ENCODE results near the gene CHRD.
"Not testable (repeated sequence)": the region's sequence is repeated elsewhere in the genome, so short reads cannot be mapped to it uniquely, and the experiment has no call there.

CHRD gene

DNA sequence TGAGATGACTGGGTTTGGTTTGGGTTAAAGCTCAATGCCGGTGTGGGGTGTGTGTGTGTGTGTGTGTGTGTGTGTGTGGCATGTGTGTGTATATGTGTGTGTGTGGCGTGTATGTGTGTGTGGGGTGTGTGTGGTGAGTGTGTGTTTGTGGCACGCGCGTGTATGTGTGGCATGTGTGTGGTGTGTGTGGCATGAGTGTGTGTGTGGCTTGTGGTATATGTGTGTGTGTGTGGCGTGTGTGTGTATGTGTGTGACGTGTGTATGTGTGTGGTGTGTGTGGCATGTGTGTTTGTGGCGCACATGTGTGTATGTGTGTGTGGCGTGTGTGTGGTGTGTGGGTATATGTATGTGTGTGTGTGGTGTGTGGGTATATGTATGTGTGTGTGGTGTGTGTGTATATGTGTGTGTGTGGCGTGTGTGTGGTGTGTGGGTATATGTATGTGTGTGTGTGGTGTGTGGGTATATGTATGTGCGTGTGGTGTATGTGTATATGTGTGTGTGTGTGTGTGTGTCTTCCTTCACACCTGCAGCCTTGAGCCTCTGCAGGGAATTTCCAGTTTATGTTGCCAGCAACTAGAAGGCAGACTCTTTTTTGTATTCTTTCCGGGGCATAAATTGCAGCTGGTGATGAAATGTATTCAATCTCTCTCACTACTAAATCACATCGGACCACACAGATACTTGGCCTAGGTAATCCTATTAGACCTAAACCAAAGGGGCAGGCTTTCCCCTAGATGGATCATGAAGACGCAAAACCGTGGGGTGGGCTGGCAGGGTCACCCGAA, 34.8 kb downstream of the CHRD start:
- no peak for DNase-seq (ENCODE audit: low read depth in 2 of 2)

DNA sequence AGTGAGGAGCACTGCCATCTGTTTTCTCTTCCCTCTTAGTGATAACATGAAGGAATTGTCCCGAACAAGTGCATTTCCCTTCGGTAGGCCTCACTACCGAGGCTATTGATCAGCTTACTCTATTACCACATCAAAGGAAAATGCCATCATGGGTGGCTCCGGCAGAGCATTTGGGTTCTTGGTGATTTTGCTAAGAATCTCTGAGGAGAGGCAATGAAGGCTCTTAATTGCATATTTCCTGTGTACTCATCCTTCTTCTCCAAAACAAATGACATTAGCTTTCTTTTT, 35.3 kb downstream of the CHRD start:
- no peak for DNase-seq (ENCODE audit: low read depth in 2 of 2)

DNA sequence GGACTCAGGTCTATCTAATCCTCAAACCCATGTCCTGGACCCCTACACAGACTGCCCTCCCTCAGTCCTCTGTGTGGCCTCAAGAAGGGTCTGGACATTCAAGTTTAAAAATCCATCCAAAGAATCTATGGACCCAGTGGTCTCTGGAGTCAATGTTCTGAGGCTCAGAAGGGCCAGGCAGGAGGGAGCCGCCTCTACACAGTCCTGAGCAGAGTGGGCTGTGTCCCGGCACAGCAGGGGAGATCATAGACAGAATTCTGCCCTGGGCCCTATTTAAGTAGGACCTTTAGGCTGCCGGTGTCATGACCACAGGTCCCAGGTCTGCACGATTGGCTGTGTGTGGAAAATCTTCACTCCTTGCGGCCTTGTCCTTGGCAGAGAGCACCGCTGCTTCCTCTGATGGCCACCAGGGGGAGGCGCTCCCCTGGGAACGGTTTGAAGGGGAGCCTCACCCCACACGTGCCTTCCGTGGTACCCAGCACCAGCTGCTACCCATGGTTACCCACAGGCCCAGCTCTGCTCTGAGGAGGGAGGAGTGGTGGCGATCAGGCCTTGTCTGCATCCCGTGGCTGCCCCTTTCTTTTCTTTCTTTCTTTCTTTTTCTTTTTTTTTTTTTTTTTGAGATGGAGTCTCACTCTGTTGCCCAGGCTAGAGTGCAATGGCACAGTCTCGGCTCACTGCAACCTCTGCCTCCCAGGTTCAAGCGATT, 37.9 kb downstream of the CHRD start:
- DNase-seq (ENCODE audit: low read depth in 2 of 2): peak; percentile 58 to 68

DNA sequence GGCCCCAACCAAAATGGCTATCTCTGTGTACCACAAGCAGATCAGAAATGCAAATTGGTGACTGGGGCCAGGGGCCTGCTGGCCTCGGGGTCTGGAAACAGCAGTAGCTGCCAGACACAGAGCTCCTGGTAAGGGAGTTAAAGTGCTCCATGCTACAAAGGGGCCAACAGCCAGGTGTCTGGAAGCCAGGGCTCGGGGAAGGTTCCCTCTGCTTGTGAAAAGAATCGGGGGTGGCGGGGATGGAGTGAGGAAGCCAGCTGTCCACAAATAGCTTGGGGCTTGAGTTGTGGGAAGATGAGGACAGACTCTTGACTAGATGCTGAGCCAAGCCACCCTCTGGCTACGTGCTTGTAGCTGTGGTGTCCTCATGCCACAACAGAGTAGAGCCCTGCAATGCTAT, 39.3 kb downstream of the CHRD start:
- no peak for DNase-seq (ENCODE audit: low read depth in 2 of 2)

DNA sequence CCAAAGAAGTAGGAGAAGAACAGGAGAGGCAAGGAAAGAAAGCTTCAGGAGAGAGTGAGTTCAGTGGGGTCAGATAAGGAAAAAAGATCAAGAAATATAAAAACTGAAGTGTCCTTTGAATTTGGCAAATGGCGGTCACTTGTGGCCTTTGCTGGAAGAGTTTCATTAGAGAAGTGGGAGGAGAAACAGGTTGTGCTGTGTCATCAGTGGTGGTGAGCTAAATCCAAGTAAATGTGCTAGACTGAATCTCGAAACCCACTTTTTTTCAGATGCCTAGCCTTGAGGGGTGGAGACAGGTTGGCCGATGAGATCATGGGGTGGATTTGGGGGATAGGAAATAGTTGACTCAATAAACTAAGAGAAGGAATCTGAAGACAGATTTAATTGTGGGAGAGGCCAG, 43.7 kb downstream of the CHRD start:
- DNase-seq (ENCODE audit: low read depth in 2 of 2): no peak

DNA sequence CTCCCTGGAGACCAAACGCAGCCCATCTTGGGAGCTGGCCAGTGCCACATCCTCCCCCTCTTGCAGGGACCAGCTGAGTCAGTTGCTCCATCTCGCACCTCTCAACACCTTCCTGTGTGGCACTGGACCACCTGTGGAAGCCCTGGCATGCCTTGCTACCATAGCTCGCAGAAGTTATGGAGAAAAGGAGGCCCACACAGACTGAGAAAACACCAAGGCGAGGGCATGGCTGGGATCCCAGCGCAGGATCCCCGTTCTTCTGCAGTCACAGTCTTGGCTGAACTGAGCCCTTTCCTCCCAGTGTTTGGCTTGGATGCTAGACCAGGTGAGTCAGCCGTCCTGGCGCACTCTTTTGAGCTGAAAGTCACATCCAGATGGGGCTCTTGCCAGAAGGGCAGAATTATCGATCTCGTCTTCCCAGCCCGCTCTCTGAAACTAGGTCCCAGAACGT, 46.9 kb downstream of the CHRD start:
- no peak for DNase-seq (ENCODE audit: low read depth in 2 of 2)

DNA sequence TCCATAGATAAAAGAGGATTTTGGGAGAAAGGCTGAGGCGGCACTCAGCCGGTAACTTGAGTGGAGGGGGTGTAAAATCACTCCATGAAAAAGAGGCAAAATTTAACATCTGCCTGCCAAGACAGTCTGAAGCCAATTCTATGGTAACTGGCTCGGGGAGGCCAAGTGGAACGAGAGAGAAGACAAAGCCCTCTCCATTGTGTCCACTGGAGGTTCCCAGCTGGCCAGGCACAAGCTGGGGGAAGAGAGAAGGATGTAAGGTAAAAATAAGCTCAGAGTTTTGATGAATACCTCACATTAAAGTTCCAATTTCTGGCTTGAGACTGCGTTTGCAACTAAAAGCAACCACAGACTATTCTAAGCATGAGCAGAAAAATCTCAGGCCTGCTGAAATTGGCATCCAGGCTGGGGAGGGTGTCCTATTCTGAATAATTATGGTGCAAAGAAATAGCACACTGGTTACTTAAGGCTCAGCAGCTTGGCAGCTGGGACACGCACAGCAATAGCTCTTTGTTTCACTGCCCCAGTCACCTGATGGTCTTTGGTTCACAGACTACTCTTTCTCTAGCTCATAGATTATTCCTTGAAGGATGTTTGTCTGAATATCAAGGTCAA, 48.8 kb downstream of the CHRD start:
- no peak for DNase-seq (ENCODE audit: low read depth in 2 of 2)

DNA sequence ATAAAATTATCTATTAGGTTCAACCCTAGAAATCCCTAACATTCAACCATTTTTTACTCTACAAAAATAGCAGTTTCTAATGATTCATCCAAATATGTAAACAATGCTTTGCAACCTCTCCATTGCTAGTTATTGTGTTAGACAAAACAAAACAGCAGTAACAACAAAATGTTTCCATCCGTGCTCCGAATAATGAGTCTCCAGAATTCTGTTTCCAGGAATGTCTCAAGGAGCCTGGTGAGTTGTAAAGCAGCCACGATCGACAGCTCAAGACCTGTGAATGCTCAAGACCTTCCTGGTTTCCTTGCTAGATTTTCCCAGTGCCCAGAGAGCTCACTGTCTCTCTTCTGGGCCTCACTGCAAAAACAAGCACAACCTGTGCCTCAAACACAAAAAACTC, 49.9 kb downstream of the CHRD start:
- no peak for DNase-seq (ENCODE audit: low read depth in 2 of 2)

DNA sequence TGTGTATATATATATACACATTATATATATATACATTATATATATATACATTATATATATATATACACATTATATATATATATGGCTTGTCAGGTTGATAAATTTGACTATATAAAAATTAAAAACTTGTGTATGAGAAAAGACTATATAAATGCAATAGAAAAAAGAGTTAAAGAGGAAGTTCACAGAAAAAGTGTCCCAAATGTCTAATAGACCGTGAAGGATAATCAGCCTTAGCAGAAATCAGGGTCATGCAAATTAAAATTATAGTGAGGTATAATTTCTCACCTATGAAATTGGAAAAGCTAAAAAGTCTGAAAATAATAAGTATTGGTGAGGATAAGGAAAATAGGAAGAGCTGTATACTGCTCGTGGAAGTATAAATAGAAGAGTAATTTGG, 51.1 kb downstream of the CHRD start:
- DNase-seq (ENCODE audit: low read depth in 2 of 2): no peak

DNA sequence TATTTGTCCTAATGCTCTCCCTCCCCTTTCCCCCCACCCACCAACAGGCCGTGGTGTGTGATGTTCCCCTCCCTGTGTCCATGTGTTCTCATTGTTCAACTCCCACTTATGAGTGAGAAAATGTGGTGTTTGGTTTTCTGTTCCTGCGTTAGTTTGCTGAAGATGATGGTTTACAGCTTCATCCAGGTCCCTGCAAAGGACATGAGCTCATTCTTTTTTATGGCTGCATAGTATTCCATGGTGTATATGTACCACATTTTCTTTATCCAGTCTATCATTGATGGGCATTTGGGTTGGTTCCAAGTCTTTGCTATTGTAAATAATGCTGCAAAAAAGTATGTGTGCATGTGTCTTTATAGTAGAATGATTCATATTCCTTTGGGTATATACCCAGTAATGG, 53.3 kb downstream of the CHRD start:
- not testable (repeated sequence) for DNase-seq (ENCODE audit: low read depth in 2 of 2)

DNA sequence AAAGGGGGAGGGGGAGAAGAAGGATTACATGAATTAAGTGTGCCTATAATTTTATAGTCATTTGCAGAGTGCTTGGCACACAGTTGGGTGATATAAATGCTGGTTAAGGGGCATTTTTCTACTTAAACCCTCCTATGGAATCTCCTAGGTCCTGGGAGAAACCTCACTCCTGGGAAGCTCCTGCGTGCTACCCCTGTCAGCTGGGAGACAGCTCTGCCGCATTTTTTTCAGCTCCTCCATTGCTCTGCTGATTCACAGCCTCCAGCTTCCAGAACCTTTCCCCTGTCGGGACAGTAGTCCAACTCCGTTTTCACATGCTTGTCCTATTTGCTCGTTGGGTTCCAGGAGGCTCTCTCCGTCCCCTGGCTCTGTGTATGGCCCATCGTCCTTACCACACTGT, 59.2 kb downstream of the CHRD start:
- no peak for DNase-seq (ENCODE audit: low read depth in 2 of 2)

All from stimulated activated CD4-positive, alpha-beta T cell treated with anti-CD3 and anti-CD28 coated beads, Interleukin-15, amount 100 ng/mL, for 48 hours (primary cell).